DMS114 treated with DMSO at 0.1 percent for 48 hours (cell line): ENCODE measurements around the gene MLH3.

ENCODE experiments used
- DNase-seq: peaks from one replicate; lab custom pipeline; 2025; ENCODE audit not compliant: unreplicated experiment; lab: John Stamatoyannopoulos, UW

Gene MLH3

GRCh38 chr14:75067212-75067611, 15.9 kb upstream of the MLH3 start:
- DNase-seq = no peak

- DNase-seq = no peak
These were observed 15.4 kb upstream of the MLH3 start for GRCh38 chr14:75066691-75067090.

- no peak for DNase-seq
These were observed 12.9 kb upstream of the MLH3 start for GRCh38 chr14:75064205-75064567.

GRCh38 chr14:75063491-75064204, 12.4 kb upstream of the MLH3 start, which contains the start of gene ACYP1:
TSS of gene ACYP1 (minus strand) at chr14:75064024. CDS start at chr14:75063553, 471 bp downstream.
- DNase-seq = peak; percentile 88

GRCh38 chr14:75063013-75063412, 11.7 kb upstream of the MLH3 start:
- no peak for DNase-seq

GRCh38 chr14:75060420-75060819, 9.2 kb upstream of the MLH3 start:
- DNase-seq = no peak

- no peak for DNase-seq
These were observed 8.4 kb upstream of the MLH3 start for GRCh38 chr14:75059642-75060041.

GRCh38 chr14:75054421-75054820, 3.2 kb upstream of the MLH3 start:
- DNase-seq = no peak

- DNase-seq = no peak
These were observed 2.4 kb upstream of the MLH3 start for GRCh38 chr14:75053396-75054291.

GRCh38 chr14:75051556-75051899, 261 bp upstream of the MLH3 start:
- no peak for DNase-seq

GRCh38 chr14:75049731-75050201, 1.5 kb downstream of the MLH3 start:
- DNase-seq = no peak

GRCh38 chr14:75049136-75049535, 2.1 kb downstream of the MLH3 start:
- DNase-seq = no peak

- DNase-seq = no peak
These were observed 3.2 kb downstream of the MLH3 start for GRCh38 chr14:75048101-75048500.

GRCh38 chr14:75047506-75047905, 3.8 kb downstream of the MLH3 start:
- DNase-seq = no peak

GRCh38 chr14:75046899-75047298, 4.4 kb downstream of the MLH3 start:
- no peak for DNase-seq

- no peak for DNase-seq
These were observed 5.0 kb downstream of the MLH3 start for GRCh38 chr14:75046275-75046674.

- DNase-seq = no peak
These were observed 6.5 kb downstream of the MLH3 start for GRCh38 chr14:75044752-75045151.

GRCh38 chr14:75044322-75044721, 6.9 kb downstream of the MLH3 start:
- no peak for DNase-seq

- no peak for DNase-seq
These were observed 9.2 kb downstream of the MLH3 start for GRCh38 chr14:75042035-75042434.

- DNase-seq = no peak
These were observed 9.7 kb downstream of the MLH3 start for GRCh38 chr14:75041613-75042012.

- no peak for DNase-seq
These were observed 10.3 kb downstream of the MLH3 start for GRCh38 chr14:75040959-75041358.

GRCh38 chr14:75040507-75040906, 10.8 kb downstream of the MLH3 start:
- DNase-seq = no peak
